GM21529 (cell line): ENCODE results near the gene NRIP3.

Experiments used
- ATAC-seq: cut with Tn5 transposase; IDR thresholded peaks from one replicate; pipeline ENCODE4 v1.9.1; 2021; ENCODE audit not compliant: unreplicated experiment

The NRIP3 gene

DNA sequence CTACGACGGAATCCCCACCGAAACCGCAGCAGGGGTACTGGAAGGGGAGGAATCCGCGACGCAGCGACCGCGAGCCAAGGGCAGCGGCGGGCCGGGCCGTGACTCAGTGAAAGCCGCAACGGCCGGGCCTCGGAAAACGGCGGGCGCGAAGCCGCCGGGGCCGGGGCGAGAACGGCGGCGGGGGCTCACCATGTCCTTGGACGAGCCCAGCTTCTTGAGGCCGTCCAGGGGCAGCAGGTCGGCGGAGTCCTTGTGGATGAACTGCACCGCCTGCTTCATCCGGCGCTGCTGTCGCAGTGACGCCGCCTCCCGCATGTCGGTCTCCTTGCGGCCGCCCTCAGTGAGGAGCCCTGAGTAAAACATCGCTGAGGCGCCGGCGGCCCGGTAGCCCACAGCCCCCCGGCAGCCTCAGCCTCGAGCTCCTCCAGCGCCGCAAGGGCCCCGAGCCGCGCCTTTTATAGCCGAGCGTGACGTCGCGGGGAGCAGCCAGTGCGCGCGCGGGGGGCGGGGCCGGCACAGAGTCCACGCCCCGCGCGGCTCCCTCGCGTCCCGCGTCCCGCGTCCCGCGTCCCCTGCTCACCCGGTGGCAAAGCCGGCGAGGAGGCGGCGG is at the start of gene NRIP3:
Gene NRIP3, minus strand, starts transcription at position 429 of the 610 bp plus-strand sequence. Its CDS starts 66 bp downstream, at position 363.
- ATAC-seq: peak; percentile 64

GRCh38 chr11:9052316-9052715 is 48.5 kb upstream of the NRIP3 start:
- ATAC-seq: no peak

DNA sequence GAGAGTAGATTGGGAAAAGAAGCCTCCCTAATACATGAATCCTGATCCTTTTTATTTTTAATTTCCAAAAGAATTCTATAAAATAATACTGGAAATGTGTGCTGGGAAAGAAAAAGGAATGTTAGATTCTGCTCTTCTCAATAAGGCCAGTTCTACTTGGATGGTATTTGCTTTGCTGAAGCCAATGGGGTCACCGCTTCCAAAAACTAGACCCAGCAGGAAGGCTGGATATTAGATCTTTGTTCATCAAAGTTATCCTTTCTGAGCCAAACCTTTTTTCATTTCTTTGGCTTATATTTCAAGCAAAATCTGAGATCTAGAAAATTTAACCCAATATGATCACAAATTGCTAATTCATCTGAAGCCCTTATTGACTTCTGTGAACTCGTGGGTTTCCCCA is 46.2 kb upstream of the NRIP3 start:
- no peak for ATAC-seq

DNA sequence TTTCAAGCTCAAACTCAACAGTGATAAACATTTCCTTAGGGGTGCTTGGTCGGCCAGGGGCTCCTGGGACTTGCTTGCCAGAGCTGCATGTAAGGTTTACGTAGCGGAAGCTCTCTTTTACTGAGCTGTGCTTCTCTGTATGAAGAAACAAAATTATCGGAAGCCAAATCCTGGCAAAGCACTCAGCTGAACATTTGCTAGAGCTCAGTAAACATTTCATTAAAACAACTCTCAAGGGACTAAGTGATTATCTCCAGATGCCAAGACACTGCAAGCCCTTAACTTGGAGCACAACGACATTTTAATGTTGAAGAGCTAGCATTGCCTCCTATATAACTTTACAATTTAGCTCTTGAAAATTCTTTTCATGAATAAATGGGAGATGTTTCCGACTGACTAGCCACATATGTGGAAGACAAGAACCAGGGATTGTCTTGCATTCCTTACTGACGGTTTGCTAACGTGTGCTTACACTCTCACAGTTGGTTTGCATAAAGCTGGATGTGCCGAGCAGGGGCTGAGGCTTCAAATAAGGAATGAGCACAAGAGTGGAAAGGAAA is 44.2 kb upstream of the NRIP3 start:
- ATAC-seq: no peak

DNA sequence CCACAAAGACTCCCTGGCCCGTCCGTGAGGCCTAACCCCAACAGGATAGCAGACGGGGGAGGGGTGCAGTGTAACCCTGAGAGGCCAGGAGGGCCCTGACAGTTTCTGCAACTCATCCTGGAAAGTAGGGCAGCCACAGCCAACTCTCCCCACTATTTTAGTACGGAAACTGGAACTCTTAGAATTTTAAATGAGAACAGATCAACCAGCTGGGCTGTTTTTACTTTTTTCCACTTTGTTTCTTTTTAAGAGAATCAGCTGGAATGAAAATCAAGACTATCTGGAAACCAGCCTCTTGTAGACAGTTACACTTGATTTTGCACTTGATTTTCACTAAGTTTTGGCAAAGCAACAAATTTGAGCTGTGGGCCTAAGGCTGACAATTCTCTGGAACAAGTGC is 42.7 kb upstream of the NRIP3 start:
- no peak for ATAC-seq

- no peak for ATAC-seq
These were observed 38.7 kb upstream of the NRIP3 start for GRCh38 chr11:9042488-9042887.

DNA sequence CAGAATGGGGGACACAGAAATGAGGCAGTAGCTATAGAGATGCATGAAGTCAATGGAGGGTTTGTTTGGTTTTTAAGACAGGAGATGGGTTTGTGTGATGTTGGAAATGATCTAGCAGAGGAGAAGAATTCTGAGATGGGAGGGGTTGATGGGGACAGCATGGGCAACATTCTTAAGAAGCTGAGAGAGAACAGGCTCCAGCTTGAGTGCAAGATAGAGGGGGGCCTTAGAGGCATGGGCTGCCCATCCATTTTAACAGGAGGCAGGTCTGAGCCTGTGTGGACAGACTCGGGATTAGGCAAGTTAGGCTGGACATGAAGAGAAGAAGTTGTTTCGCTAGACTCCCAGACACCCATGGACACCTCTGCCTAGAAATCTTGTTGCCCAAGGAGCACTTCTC is 37.9 kb upstream of the NRIP3 start:
- ATAC-seq: no peak

DNA sequence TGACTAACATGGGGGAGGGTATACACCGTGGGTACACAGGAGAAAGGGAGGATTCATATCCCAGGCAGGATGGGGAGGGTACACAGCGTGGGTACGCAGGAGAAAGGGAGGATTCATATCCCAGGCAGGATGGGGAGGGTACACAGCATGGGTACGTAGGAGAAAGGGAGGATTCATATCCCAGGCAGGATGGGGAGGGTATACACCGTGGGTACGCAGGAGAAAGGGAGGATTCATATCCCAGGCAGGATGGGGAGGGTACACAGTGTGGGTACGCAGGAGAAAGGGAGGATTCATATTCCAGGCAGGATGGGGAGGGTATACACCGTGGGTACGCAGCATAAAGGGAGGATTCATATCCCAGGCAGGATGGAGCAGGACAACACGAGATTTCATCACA is 36.6 kb upstream of the NRIP3 start:
- no peak for ATAC-seq

DNA sequence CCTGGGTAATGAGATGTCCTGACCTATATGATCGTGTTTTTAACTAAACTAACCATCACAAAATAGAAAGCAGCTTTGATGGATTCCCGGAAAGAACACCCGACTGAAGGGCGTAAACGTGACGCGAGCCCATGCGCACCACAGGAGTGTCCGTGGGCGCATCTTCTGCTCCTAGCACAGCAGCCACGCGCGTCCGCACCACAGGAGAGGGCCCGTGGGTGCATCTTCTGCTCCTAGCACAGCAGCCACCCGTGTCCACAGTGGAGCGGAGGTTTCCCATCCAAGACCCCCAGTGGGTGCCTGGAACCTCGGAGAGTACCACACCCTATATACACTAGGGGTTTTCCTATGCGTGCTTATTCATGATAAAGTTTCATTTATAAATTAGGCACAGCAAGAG is 36.1 kb upstream of the NRIP3 start:
- no peak for ATAC-seq

- ATAC-seq: no peak
These were observed 35.4 kb upstream of the NRIP3 start for GRCh38 chr11:9039198-9039597.

DNA sequence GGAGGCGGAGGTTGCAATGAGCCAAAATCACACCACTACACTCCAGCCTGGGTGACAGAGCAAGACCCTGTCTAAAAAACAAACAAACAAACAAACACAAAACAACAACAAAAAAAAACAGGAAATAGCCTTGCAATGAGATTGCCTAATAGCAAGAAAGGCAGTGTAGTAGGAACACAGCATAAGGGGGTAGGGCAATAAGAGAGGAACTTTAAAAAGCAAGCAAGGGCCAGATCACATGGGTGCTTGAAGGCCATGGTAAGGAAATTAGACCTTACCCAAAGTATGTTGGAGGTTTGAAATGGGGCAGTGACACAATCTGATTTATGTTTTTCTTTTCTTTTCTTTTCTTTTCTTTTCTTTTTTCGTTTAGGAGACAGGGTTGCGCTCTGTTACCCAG is 34.7 kb upstream of the NRIP3 start:
- ATAC-seq: no peak

GRCh38 chr11:9037963-9038362 is 34.2 kb upstream of the NRIP3 start:
- ATAC-seq: no peak

DNA sequence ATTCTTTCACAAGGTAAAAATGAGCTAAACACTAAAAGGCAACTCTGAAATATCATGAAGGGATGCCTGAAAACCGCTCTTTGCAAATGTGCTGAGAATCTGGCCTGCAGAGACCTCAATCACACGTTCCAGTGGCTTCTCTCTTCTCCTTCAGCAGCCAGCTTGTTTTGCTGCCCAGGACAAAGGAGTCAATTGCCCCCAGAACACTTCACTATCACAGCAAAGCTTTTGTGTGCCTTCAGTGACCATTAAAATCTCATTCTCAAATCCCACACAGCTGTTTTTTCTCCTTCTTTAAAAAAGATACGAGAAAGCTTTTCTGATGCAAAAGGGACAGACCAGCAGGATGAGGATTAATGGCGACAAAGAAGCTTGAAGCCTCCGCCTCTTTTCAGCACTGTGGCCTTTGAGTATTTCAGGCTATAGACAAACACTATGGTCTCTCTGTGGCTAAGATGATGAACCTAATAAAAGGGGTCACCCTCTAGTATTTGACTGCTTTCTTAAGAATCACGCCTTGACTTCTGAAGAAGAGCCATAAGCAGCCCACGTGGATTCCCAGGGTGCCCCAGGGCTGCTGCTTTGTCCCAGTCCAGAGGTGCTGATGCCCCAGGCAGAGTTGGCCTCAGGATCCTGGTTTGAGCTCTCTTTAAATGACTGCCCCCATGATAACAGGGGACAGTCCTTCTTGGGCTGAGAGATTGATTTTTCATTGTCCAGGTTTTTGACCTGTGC is 33.4 kb upstream of the NRIP3 start:
- no peak for ATAC-seq

DNA sequence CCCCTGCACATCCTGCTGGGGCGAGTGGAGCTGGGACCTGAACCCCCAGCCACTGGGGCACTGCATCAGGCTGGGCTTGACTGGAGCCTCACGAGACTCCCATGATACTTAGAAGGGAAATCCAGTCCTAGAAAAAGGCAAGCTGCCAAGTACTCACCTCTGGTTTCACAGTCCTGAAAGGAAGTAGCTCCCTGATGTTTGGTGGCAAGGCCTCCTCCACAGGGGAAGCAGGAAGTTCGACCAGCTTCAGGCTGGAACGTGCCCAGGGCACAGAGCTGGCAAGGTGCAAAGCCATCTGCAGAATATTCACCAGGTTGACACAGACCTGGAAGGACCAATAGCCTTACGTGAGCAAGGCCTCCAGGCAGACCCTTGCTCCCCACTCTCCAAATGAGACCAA is 26.8 kb upstream of the NRIP3 start:
- no peak for ATAC-seq

GRCh38 chr11:9029422-9029821 is 25.6 kb upstream of the NRIP3 start:
- ATAC-seq: no peak

GRCh38 chr11:9028581-9028980 is 24.8 kb upstream of the NRIP3 start:
- ATAC-seq: no peak

GRCh38 chr11:9025101-9025850 is 21.5 kb upstream of the NRIP3 start:
- ATAC-seq: no peak

DNA sequence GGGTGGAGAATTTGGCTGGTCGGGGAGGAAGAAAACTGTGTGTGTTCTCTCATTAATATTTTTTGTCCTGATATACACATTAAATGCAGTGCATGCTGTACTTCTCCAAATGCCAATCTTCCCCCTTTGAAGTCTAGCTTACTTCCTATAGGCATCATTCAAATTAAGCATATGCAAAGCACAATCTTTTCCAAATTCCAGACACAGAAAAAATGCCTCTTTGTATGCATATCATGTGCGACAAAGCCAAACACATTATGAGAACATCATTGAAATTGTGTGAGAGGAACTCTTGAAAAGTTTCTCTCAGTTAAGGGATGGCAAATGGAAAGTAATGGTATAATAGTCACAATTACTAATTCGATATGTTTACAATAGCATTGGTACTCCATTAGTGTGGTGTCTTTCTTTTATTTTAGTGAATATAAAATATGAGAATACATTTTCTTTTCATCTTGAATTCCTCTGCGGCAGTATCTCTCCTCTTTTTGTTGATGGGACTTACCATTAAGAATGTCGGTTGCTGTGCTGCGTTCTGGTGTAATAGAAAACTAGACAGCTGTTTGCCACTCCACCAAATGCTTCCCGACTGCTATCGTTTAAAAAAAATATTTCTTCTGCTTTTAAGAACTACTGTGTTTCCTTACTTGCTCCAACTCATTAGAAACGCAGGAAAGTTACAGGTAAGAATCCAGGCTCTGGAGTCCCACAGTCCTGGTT is 19.3 kb upstream of the NRIP3 start:
- no peak for ATAC-seq

- no peak for ATAC-seq
These were observed 17.1 kb upstream of the NRIP3 start for GRCh38 chr11:9020916-9021315.

- no peak for ATAC-seq
These were observed 16.1 kb upstream of the NRIP3 start for GRCh38 chr11:9019861-9020260.

GRCh38 chr11:9017773-9018172 is 14.0 kb upstream of the NRIP3 start:
- no peak for ATAC-seq
